ENCODE data around the gene MAP6.

Gene MAP6

GRCh38 chr11:75633409-75634066 lies 35.3 kb downstream of the MAP6 start:
- no peaks in the 10 kb centered on the region for H3K27me3 ChIP-seq (replicated peaks)
- H3K36me3 ChIP-seq (replicated peaks), result no peaks in the 10 kb centered on the region
- H3K27ac ChIP-seq, result no peak overlapping the region
- TF ChIP-seq CTCF (IDR thresholded peaks at IDR 0.05; ENCODE audit: low read depth, low read length, missing control alignments), result no peak
- H3K4me3 ChIP-seq (ENCODE audit: low read depth, low read length), result no peak overlapping the region
- in situ Hi-C loops (cut with HindIII; ENCODE audit: low pct_ligation_motif_present, low sequenced_read_pairs), result no loop called here
- DNase-seq, result no peak

- Histone ChIP-seq H3K27me3 (replicated peaks) (no peaks in the 10 kb centered on the region), H3K36me3 (replicated peaks) (no peaks in the 10 kb centered on the region), H3K4me3 (ENCODE audit: low read depth, low read length) (no peak overlapping the region), H3K27ac (no peak overlapping the region)
- no peak for DNase-seq
- no peak for TF ChIP-seq CTCF (IDR thresholded peaks at IDR 0.05; ENCODE audit: low read depth, low read length, missing control alignments)
- in situ Hi-C loops (cut with HindIII; ENCODE audit: low pct_ligation_motif_present, low sequenced_read_pairs), result no loop called here
These were observed 35.9 kb downstream of the MAP6 start for GRCh38 chr11:75632962-75633361.

- in situ Hi-C loops (cut with HindIII; ENCODE audit: low pct_ligation_motif_present, low sequenced_read_pairs), result no loop called here
- Histone ChIP-seq H3K36me3 (replicated peaks) (no peaks in the 10 kb centered on the region), H3K27ac (no peak overlapping the region), H3K27me3 (replicated peaks) (no peaks in the 10 kb centered on the region), H3K4me3 (ENCODE audit: low read depth, low read length) (no peak overlapping the region)
- no peak for TF ChIP-seq CTCF (IDR thresholded peaks at IDR 0.05; ENCODE audit: low read depth, low read length, missing control alignments)
- DNase-seq, result no peak
These were observed 36.4 kb downstream of the MAP6 start for GRCh38 chr11:75632450-75632849.

GRCh38 chr11:75631086-75631730 lies 37.6 kb downstream of the MAP6 start:
- no peak for TF ChIP-seq CTCF (IDR thresholded peaks at IDR 0.05; ENCODE audit: low read depth, low read length, missing control alignments)
- in situ Hi-C loops (cut with HindIII; ENCODE audit: low pct_ligation_motif_present, low sequenced_read_pairs), result no loop called here
- Histone ChIP-seq H3K27me3 (replicated peaks) (no peaks in the 10 kb centered on the region), H3K36me3 (replicated peaks) (no peaks in the 10 kb centered on the region), H3K4me3 (ENCODE audit: low read depth, low read length) (no peak overlapping the region), H3K27ac (no peak overlapping the region)
- DNase-seq, result no peak

- peak; percentile 23 for DNase-seq
- Histone ChIP-seq H3K27ac (no peak overlapping the region), H3K4me3 (ENCODE audit: low read depth, low read length) (no peak overlapping the region), H3K27me3 (replicated peaks) (no peaks in the 10 kb centered on the region), H3K36me3 (replicated peaks) (no peaks in the 10 kb centered on the region)
- no peak for TF ChIP-seq CTCF (IDR thresholded peaks at IDR 0.05; ENCODE audit: low read depth, low read length, missing control alignments)
- in situ Hi-C loops (cut with HindIII; ENCODE audit: low pct_ligation_motif_present, low sequenced_read_pairs), result no loop called here
These were observed 40.8 kb downstream of the MAP6 start for GRCh38 chr11:75627906-75628668.
